ENCODE measurements around the gene CPNE5. TPM values are rescaled to one million over a fixed set of nuclear protein-coding genes. Genes with fewer than 3 reads are reported as not detected.

Gene CPNE5
- total and polyA plus RNA-seq, 2 of the 4 experiments (the other 2 are of a cell fraction), result 0.07 TPM; not detected in 1

DNA sequence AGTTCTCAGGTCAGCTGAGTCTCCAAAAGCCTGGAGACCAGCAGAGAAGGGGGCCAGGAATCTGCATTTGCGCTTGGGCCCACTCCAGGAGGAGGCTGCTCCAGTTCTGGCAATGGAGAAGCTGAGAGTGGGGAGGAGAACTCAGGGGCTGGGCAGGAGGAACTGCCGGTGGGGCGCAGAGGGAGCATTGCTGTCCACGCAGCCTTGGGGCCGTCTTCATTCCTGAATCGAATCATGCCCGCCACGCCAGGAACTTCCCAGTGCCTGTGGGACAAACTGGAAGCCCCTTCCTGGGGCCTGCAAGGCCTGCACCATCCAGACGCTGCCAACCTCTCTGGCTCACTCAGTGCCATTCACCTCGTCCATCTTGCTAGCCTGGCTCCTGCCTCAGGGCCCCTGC lies 124.7 kb downstream of the CPNE5 start:
- H3K4me2 ChIP-seq (ENCODE audit: low read depth, low read length), result no peak overlapping the region
- intact Hi-C loops (cut with micrococcal nuclease), result no loop called here
- no peak overlapping the region for H4K5ac ChIP-seq (ENCODE audit: low read depth, low read length)
- H3K36me3 ChIP-seq (ENCODE audit: control insufficient read depth, insufficient read depth, low read length), result no peaks in the 10 kb centered on the region
- H2AFZ ChIP-seq (replicated peaks; ENCODE audit: low read length, poor library complexity), result no peak overlapping the region
- no peak overlapping the region for H2AK5ac ChIP-seq (ENCODE audit: low read depth, low read length)
- ChIA-PET POLR2A (ENCODE audit: unreplicated experiment) (no interaction called here), CTCF (no interaction called here)
- peaks cover 43% of the 10 kb centered on the region for H3K27me3 ChIP-seq (ENCODE audit: control insufficient read depth, insufficient read depth, low read length)
- no peaks in the 10 kb centered on the region for H3K9me1 ChIP-seq (ENCODE audit: insufficient read depth, low read length)
- H4K8ac ChIP-seq (ENCODE audit: low read depth in 2 of 2, low read length in 2 of 2), result no peak overlapping the region
- BruUV-seq (replicated peaks), result no TSS peak
- in situ Hi-C loops (cut with MboI; ENCODE audit: low sequenced_read_pairs), result no loop called here
- TF ChIP-seq SMC3 (IDR thresholded peaks at IDR 0.05; ENCODE audit: low read depth, low read length), result no peak
- H3K9me3 ChIP-seq (ENCODE audit: control insufficient read depth, insufficient read depth, low read length), result no peaks in the 10 kb centered on the region
- 75% methylated on average over 10 of the region's 10 CpGs; no CpG with 5 or more reads in 1 of the 2 experiments for WGBS, 2 experiments (ENCODE audit: extremely low coverage in 2 of 2, insufficient read length in 1 of 2)
- H3K27ac ChIP-seq (ENCODE audit: insufficient read depth, low read length), result no peak overlapping the region
- no peak overlapping the region for H3K23ac ChIP-seq (ENCODE audit: low read depth, low read length)
- H3K4me1 ChIP-seq (ENCODE audit: control insufficient read depth, insufficient read depth, low read length), result no peaks in the 10 kb centered on the region
- H3K79me1 ChIP-seq (ENCODE audit: low read depth in 1 of 2, low read length in 2 of 2), result no peaks in the 10 kb centered on the region
- no peak overlapping the region for H3K4me3 ChIP-seq (ENCODE audit: insufficient read depth, low read depth, low read length)
- H3K14ac ChIP-seq (replicated peaks; ENCODE audit: low read depth, low read length), result no peak overlapping the region
- no peak overlapping the region for H2BK120ac ChIP-seq (ENCODE audit: low read depth, low read length)
- H4K91ac ChIP-seq (ENCODE audit: insufficient read depth, low read depth, low read length), result no peak overlapping the region
- no peaks in the 10 kb centered on the region for H4K20me1 ChIP-seq (ENCODE audit: insufficient read depth, low read length)
- H3K9ac ChIP-seq (ENCODE audit: low read depth, low read length), result no peak overlapping the region
- H3K56ac ChIP-seq (ENCODE audit: extremely low read depth, insufficient read depth, low read length), result no peak overlapping the region
- no peak overlapping the region for H2BK5ac ChIP-seq (ENCODE audit: low read depth, low read length, poor library complexity, severe bottlenecking)
- no peak overlapping the region for H3K4ac ChIP-seq (ENCODE audit: low read depth, low read length)
- no peak overlapping the region for H2AK9ac ChIP-seq (replicated peaks; ENCODE audit: low read depth, low read length, poor library complexity)
- H2BK20ac ChIP-seq (ENCODE audit: low read depth, low read length), result no peak overlapping the region
- dilution Hi-C loops (cut with HindIII; ENCODE audit: low sequenced_read_pairs, unreplicated experiment), result no loop called here
- H2BK15ac ChIP-seq (ENCODE audit: low read depth, low read length), result no peak overlapping the region
- ATAC-seq (ENCODE audit: low read depth) (no peak), DNase-seq (no peak)
- no peak overlapping the region for H3K18ac ChIP-seq (ENCODE audit: low read depth, low read length)
